ENCODE results near the gene ATP5F1D. TPM values are rescaled to one million over a fixed set of nuclear protein-coding genes. Genes with fewer than 3 reads are reported as not detected.

Gene ATP5F1D
- total and polyA plus RNA-seq, 2 of the 13 experiments (the other 11 are each of a cell fraction or from before 2014, with no cell fraction given), result 39.4 to 78.7 TPM

DNA sequence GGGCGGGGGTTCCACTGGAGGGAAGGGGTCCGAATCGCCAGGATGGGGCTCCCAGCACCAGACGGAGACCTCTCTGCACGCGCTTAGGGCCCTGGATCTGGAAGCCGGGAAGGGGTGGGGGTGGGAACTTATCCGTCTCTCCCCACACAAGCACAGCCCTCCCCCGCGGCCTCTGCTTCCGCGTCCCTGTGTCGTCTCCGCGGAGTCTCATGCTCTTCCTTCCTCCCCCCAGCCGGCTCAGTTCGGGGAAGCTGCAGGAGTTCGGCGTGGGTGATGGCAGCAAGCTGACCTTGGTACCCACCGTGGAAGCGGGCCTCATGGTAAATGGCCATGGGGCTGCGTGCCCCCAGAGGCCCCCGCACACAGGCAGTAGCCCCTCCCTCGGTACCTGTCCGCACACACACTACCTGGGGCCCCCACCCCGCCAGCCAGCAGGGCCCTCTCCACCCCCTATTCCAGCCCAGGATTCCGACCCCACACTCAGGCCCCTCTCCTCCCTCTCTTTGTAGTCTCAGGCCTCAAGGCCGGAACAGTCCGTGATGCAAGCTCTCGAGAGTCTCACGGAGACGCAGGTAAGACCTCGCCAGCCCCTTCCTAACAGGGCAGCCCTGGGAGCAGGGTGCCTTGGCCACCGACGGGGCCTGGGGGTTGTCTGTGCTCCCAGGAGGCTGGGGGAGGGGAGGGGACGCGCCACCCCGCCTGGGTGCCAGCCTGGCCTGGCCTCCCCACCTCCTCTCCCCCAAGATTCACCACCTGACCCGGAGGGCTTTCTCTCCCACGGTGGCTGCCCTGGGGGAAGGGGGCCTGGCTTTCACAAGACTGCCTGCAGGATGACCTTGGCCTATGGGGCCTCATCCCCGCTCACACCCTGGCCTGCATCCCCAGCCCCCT, 10.0 kb downstream of the ATP5F1D start (continued):
- peak; percentile 41; the same call in 1 of the 2 replicates for TF ChIP-seq FOXK1 (CRISPR knock-in tag; IDR thresholded peaks at IDR 0.05; ENCODE audit: borderline replicate concordance, low read depth)
- no peak for TF ChIP-seq ZNF30 (CRISPR knock-in tag; IDR thresholded peaks at IDR 0.05)
- no peak for TF ChIP-seq JDP2 (CRISPR knock-in tag; IDR thresholded peaks at IDR 0.05; ENCODE audit: borderline replicate concordance)
- TF ChIP-seq, protein P1, sequence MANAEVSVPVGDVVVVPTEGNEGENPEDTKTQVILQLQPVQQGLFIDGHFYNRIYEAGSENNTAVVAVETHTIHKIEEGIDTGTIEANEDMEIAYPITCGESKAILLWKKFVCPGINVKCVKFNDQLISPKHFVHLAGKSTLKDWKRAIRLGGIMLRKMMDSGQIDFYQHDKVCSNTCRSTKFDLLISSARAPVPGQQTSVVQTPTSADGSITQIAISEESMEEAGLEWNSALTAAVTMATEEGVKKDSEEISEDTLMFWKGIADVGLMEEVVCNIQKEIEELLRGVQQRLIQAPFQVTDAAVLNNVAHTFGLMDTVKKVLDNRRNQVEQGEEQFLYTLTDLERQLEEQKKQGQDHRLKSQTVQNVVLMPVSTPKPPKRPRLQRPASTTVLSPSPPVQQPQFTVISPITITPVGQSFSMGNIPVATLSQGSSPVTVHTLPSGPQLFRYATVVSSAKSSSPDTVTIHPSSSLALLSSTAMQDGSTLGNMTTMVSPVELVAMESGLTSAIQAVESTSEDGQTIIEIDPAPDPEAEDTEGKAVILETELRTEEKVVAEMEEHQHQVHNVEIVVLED (CRISPR knock-in tag; IDR thresholded peaks at IDR 0.05; ENCODE audit: borderline replicate concordance), result no peak
- no peak for TF ChIP-seq ZNF598 (CRISPR knock-in tag; IDR thresholded peaks at IDR 0.05; ENCODE audit: borderline replicate concordance)
- no peak for TF ChIP-seq ZNF10 (CRISPR knock-in tag; IDR thresholded peaks at IDR 0.05; ENCODE audit: borderline replicate concordance, low read depth)
- TF ChIP-seq NFRKB (IDR thresholded peaks at IDR 0.05), result no peak
- TF ChIP-seq, protein P2, sequence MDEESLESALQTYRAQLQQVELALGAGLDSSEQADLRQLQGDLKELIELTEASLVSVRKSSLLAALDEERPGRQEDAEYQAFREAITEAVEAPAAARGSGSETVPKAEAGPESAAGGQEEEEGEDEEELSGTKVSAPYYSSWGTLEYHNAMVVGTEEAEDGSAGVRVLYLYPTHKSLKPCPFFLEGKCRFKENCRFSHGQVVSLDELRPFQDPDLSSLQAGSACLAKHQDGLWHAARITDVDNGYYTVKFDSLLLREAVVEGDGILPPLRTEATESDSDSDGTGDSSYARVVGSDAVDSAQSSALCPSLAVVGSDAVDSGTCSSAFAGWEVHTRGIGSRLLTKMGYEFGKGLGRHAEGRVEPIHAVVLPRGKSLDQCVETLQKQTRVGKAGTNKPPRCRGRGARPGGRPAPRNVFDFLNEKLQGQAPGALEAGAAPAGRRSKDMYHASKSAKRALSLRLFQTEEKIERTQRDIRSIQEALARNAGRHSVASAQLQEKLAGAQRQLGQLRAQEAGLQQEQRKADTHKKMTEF (CRISPR knock-in tag; IDR thresholded peaks at IDR 0.05), result no peak
- TF ChIP-seq, protein P3, sequence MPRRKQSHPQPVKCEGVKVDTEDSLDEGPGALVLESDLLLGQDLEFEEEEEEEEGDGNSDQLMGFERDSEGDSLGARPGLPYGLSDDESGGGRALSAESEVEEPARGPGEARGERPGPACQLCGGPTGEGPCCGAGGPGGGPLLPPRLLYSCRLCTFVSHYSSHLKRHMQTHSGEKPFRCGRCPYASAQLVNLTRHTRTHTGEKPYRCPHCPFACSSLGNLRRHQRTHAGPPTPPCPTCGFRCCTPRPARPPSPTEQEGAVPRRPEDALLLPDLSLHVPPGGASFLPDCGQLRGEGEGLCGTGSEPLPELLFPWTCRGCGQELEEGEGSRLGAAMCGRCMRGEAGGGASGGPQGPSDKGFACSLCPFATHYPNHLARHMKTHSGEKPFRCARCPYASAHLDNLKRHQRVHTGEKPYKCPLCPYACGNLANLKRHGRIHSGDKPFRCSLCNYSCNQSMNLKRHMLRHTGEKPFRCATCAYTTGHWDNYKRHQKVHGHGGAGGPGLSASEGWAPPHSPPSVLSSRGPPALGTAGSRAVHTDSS (CRISPR knock-in tag; conservative IDR thresholded peaks at IDR 0.05), result no peak
- TF ChIP-seq, protein P4, sequence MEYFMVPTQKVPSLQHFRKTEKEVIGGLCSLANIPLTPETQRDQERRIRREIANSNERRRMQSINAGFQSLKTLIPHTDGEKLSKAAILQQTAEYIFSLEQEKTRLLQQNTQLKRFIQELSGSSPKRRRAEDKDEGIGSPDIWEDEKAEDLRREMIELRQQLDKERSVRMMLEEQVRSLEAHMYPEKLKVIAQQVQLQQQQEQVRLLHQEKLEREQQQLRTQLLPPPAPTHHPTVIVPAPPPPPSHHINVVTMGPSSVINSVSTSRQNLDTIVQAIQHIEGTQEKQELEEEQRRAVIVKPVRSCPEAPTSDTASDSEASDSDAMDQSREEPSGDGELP (IDR thresholded peaks at IDR 0.05; ENCODE audit: borderline replicate concordance, low read depth), result peak; percentile 11; the same call in 1 of the 2 replicates
- TF ChIP-seq, protein P5, sequence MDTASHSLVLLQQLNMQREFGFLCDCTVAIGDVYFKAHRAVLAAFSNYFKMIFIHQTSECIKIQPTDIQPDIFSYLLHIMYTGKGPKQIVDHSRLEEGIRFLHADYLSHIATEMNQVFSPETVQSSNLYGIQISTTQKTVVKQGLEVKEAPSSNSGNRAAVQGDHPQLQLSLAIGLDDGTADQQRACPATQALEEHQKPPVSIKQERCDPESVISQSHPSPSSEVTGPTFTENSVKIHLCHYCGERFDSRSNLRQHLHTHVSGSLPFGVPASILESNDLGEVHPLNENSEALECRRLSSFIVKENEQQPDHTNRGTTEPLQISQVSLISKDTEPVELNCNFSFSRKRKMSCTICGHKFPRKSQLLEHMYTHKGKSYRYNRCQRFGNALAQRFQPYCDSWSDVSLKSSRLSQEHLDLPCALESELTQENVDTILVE (CRISPR knock-in tag; IDR thresholded peaks at IDR 0.05), result no peak; the same call in 1 of the 2 replicates
- TF ChIP-seq, protein P6, sequence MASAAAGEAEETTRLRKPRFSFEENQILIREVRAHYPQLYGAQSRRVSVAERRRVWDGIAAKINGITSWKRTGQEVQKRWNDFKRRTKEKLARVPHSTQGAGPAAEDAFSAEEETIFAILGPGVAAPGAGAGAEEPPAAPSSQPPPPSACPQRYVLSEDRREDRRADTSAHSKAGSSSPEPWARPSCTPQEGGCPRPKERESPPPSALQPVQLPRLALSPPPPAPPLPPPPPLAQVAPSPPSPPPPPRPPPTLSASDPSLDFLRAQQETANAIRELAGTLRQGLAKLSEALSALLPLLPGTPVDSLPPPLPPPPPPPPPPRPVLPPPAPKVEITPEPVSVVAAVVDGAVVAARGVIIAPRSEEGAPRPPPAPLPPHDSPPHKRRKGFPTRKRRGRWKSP (CRISPR knock-in tag; IDR thresholded peaks at IDR 0.05), result peak; percentile 8; the same call in 1 of the 2 replicates
- TF ChIP-seq PAX8 (CRISPR knock-in tag; IDR thresholded peaks at IDR 0.05; ENCODE audit: borderline replicate concordance), result no peak
- no peak for TF ChIP-seq ZNF614 (CRISPR knock-in tag; IDR thresholded peaks at IDR 0.05; ENCODE audit: borderline replicate concordance)
- TF ChIP-seq HNRNPL (IDR thresholded peaks at IDR 0.05; ENCODE audit: low read depth, low read length), result peak; percentile 86
- no peak for TF ChIP-seq MTF2 (CRISPR knock-in tag; IDR thresholded peaks at IDR 0.05; ENCODE audit: borderline replicate concordance)
- no peak for TF ChIP-seq CBX1 (IDR thresholded peaks at IDR 0.05; ENCODE audit: low read depth)
- TF ChIP-seq MAFG (CRISPR knock-in tag; IDR thresholded peaks at IDR 0.05), result no peak

Measured in HepG2 (cell line).